Measurements from ENCODE around the gene MICAL3.
"Not testable (repeated sequence)": the region's sequence is repeated elsewhere in the genome, so short reads cannot be mapped to it uniquely, and the experiment has no call there.

MICAL3 gene

GRCh38 chr22:17888439-17888838 is 135.9 kb downstream of the MICAL3 start:
- Mint-ChIP-seq H3K4me3 (no peak overlapping the region), H3K4me1 (ENCODE audit: low read depth) (no peaks in the 10 kb centered on the region), H3K9me3 (no peaks in the 10 kb centered on the region), H3K27ac (no peak overlapping the region), H3K36me3 (ENCODE audit: low read depth) (peaks cover 9% of the 10 kb centered on the region), H3K27me3 (ENCODE audit: low read depth) (no peaks in the 10 kb centered on the region)
- DNase-seq (ENCODE audit: low spot score) = no peak

GRCh38 chr22:17884893-17885292 is 139.5 kb downstream of the MICAL3 start:
- Mint-ChIP-seq H3K27ac (no peak overlapping the region), H3K36me3 (ENCODE audit: low read depth) (peaks cover 9% of the 10 kb centered on the region), H3K27me3 (ENCODE audit: low read depth) (no peaks in the 10 kb centered on the region), H3K4me3 (no peak overlapping the region), H3K9me3 (no peaks in the 10 kb centered on the region), H3K4me1 (ENCODE audit: low read depth) (no peaks in the 10 kb centered on the region)
- no peak for DNase-seq (ENCODE audit: low spot score)

GRCh38 chr22:17884084-17884483 is 140.3 kb downstream of the MICAL3 start:
- Mint-ChIP-seq H3K4me1 (ENCODE audit: low read depth) (no peaks in the 10 kb centered on the region), H3K36me3 (ENCODE audit: low read depth) (peaks cover 9% of the 10 kb centered on the region), H3K4me3 (no peak overlapping the region), H3K9me3 (no peaks in the 10 kb centered on the region), H3K27me3 (ENCODE audit: low read depth) (no peaks in the 10 kb centered on the region), H3K27ac (no peak overlapping the region)
- DNase-seq (ENCODE audit: low spot score) = no peak

GRCh38 chr22:17883356-17883755 is 141.0 kb downstream of the MICAL3 start:
- DNase-seq (ENCODE audit: low spot score) = no peak
- H3K4me1 Mint-ChIP-seq (ENCODE audit: low read depth) = no peaks in the 10 kb centered on the region
- no peaks in the 10 kb centered on the region for H3K9me3 Mint-ChIP-seq
- H3K27me3 Mint-ChIP-seq (ENCODE audit: low read depth) = no peaks in the 10 kb centered on the region
- no peak overlapping the region for H3K27ac Mint-ChIP-seq
- H3K4me3 Mint-ChIP-seq = no peak overlapping the region
- H3K36me3 Mint-ChIP-seq (ENCODE audit: low read depth) = peaks cover 9% of the 10 kb centered on the region

GRCh38 chr22:17882727-17883126 is 141.6 kb downstream of the MICAL3 start:
- Mint-ChIP-seq H3K4me3 (no peak overlapping the region), H3K27ac (no peak overlapping the region), H3K9me3 (no peaks in the 10 kb centered on the region), H3K36me3 (ENCODE audit: low read depth) (peaks cover 9% of the 10 kb centered on the region), H3K27me3 (ENCODE audit: low read depth) (no peaks in the 10 kb centered on the region), H3K4me1 (ENCODE audit: low read depth) (no peaks in the 10 kb centered on the region)
- no peak for DNase-seq (ENCODE audit: low spot score)

GRCh38 chr22:17882162-17882561 is 142.2 kb downstream of the MICAL3 start:
- H3K27me3 Mint-ChIP-seq (ENCODE audit: low read depth) = no peaks in the 10 kb centered on the region
- H3K4me3 Mint-ChIP-seq = no peak overlapping the region
- no peak for DNase-seq (ENCODE audit: low spot score)
- peaks cover 6% of the 10 kb centered on the region for H3K36me3 Mint-ChIP-seq (ENCODE audit: low read depth)
- no peaks in the 10 kb centered on the region for H3K9me3 Mint-ChIP-seq
- no peak overlapping the region for H3K27ac Mint-ChIP-seq
- no peaks in the 10 kb centered on the region for H3K4me1 Mint-ChIP-seq (ENCODE audit: low read depth)

GRCh38 chr22:17881366-17881765 is 143.0 kb downstream of the MICAL3 start:
- no peak for DNase-seq (ENCODE audit: low spot score)
- Mint-ChIP-seq H3K4me3 (no peak overlapping the region), H3K9me3 (no peaks in the 10 kb centered on the region), H3K27me3 (ENCODE audit: low read depth) (no peaks in the 10 kb centered on the region), H3K27ac (no peak overlapping the region), H3K4me1 (ENCODE audit: low read depth) (no peaks in the 10 kb centered on the region), H3K36me3 (ENCODE audit: low read depth) (peaks cover 6% of the 10 kb centered on the region)

GRCh38 chr22:17880468-17880867 is 143.9 kb downstream of the MICAL3 start:
- H3K27ac Mint-ChIP-seq = no peak overlapping the region
- H3K9me3 Mint-ChIP-seq = no peaks in the 10 kb centered on the region
- DNase-seq (ENCODE audit: low spot score) = no peak
- no peaks in the 10 kb centered on the region for H3K4me1 Mint-ChIP-seq (ENCODE audit: low read depth)
- no peak overlapping the region for H3K4me3 Mint-ChIP-seq
- no peaks in the 10 kb centered on the region for H3K36me3 Mint-ChIP-seq (ENCODE audit: low read depth)
- no peaks in the 10 kb centered on the region for H3K27me3 Mint-ChIP-seq (ENCODE audit: low read depth)

GRCh38 chr22:17880020-17880419 is 144.3 kb downstream of the MICAL3 start:
- H3K4me1 Mint-ChIP-seq (ENCODE audit: low read depth) = no peaks in the 10 kb centered on the region
- H3K9me3 Mint-ChIP-seq = no peaks in the 10 kb centered on the region
- H3K27me3 Mint-ChIP-seq (ENCODE audit: low read depth) = no peaks in the 10 kb centered on the region
- DNase-seq (ENCODE audit: low spot score) = no peak
- no peak overlapping the region for H3K27ac Mint-ChIP-seq
- H3K36me3 Mint-ChIP-seq (ENCODE audit: low read depth) = no peaks in the 10 kb centered on the region
- no peak overlapping the region for H3K4me3 Mint-ChIP-seq

- Mint-ChIP-seq H3K4me1 (ENCODE audit: low read depth) (no peaks in the 10 kb centered on the region), H3K4me3 (no peak overlapping the region), H3K9me3 (no peaks in the 10 kb centered on the region), H3K27ac (no peak overlapping the region), H3K27me3 (ENCODE audit: low read depth) (no peaks in the 10 kb centered on the region), H3K36me3 (ENCODE audit: low read depth) (no peaks in the 10 kb centered on the region)
- DNase-seq (ENCODE audit: low spot score) = no peak
Observed at GRCh38 chr22:17878941-17879340, 145.4 kb downstream of the MICAL3 start.

- no peaks in the 10 kb centered on the region for H3K27me3 Mint-ChIP-seq (ENCODE audit: low read depth)
- no peaks in the 10 kb centered on the region for H3K4me1 Mint-ChIP-seq (ENCODE audit: low read depth)
- DNase-seq (ENCODE audit: low spot score) = no peak
- no peaks in the 10 kb centered on the region for H3K9me3 Mint-ChIP-seq
- H3K4me3 Mint-ChIP-seq = no peak overlapping the region
- H3K36me3 Mint-ChIP-seq (ENCODE audit: low read depth) = no peaks in the 10 kb centered on the region
- no peak overlapping the region for H3K27ac Mint-ChIP-seq
Observed at GRCh38 chr22:17878186-17878694, 146.1 kb downstream of the MICAL3 start.

GRCh38 chr22:17876878-17877855 is 147.2 kb downstream of the MICAL3 start:
- DNase-seq (ENCODE audit: low spot score); H3K9me3 Mint-ChIP-seq; H3K36me3 Mint-ChIP-seq (ENCODE audit: low read depth); H3K4me3 Mint-ChIP-seq; H3K27me3 Mint-ChIP-seq (ENCODE audit: low read depth); H3K4me1 Mint-ChIP-seq (ENCODE audit: low read depth): not testable (repeated sequence)
- peak overlapping the region; percentile 26 for H3K27ac Mint-ChIP-seq

- DNase-seq (ENCODE audit: low spot score) = no peak
- H3K36me3 Mint-ChIP-seq (ENCODE audit: low read depth) = peaks cover 2% of the 10 kb centered on the region
- H3K4me1 Mint-ChIP-seq (ENCODE audit: low read depth) = no peaks in the 10 kb centered on the region
- no peaks in the 10 kb centered on the region for H3K27me3 Mint-ChIP-seq (ENCODE audit: low read depth)
- no peak overlapping the region for H3K4me3 Mint-ChIP-seq
- H3K27ac Mint-ChIP-seq = no peak overlapping the region
- H3K9me3 Mint-ChIP-seq = no peaks in the 10 kb centered on the region
Observed at GRCh38 chr22:17876306-17876831, 148.0 kb downstream of the MICAL3 start.

GRCh38 chr22:17875631-17876030 is 148.7 kb downstream of the MICAL3 start:
- Mint-ChIP-seq H3K36me3 (ENCODE audit: low read depth) (peaks cover 2% of the 10 kb centered on the region), H3K27me3 (ENCODE audit: low read depth) (no peaks in the 10 kb centered on the region), H3K4me1 (ENCODE audit: low read depth) (no peaks in the 10 kb centered on the region), H3K27ac (no peak overlapping the region), H3K4me3 (no peak overlapping the region), H3K9me3 (no peaks in the 10 kb centered on the region)
- no peak for DNase-seq (ENCODE audit: low spot score)

Data from T-helper 2 cell treated with Interferon-gamma antibody and Interleukin-4, amounts not matched to agents 5 μg/mL and 100 μg/mL, for 36 hours (primary cell).